NCI-H345 treated with DMSO at 0.1 percent for 48 hours (cell line): ENCODE measurements around the gene DNAAF1.

ENCODE experiments used
- DNase-seq: peaks from one replicate; lab custom pipeline; 2025; ENCODE audit not compliant: unreplicated experiment; lab: John Stamatoyannopoulos, UW

Gene DNAAF1

DNA sequence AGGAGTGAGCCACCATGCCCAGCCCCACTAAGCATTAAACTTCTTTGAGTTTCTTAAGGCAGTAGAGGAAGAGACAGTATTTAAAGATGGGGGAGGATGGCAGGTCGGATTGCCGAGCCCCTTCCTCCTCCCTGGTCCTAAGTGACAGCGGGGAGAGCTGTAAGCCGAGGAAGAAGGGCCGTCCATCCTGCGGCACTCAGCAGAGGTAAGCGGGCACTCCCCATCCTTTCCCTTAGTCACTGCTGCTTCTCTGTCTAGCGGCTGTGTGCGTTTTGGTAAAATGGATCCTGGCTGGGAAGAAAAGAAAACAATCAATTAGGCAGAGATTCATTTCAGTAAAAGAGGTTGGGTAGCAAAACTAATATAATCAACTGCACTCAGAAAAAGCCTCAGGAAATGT, 13.9 kb downstream of the DNAAF1 start:
- DNase-seq = no peak

DNA sequence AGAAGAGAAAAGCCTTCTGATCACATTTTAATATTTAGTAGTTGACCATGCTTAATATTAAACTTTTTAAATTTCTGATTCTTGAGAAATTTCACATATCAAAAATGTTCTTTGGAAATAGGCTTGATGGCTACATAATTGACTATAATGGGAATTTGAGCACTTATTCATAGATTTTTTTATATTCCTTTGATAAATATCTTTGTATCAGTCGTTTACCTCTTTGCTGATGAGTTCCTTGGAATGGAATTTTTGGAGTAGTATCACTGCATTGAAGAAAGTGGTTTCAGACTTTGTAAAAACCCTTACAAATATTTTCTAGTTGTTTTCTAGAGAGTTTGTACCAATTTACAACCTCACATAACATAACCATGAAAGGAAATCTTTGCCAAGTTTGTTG, 14.7 kb downstream of the DNAAF1 start:
- DNase-seq = no peak

DNA sequence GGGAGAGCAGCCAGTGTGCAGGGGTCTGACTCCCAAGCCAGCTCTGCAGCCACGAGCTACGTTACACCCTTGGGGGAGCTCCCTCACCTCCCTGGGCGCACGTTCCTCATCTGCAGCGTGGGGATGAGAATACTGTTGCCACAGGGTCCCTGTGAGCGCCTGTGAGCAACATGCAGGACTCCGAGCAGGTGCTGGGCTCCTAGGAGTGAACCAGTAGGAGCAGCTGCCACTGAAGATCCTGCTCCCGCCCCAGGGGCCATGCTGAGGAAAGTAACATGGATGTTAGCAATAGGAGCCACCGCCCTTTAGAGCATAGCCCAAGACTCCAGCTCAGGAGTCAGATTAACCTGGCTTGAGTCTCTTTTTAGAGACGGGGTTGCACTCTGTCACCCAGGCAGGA, 15.9 kb downstream of the DNAAF1 start:
- DNase-seq = no peak

DNA sequence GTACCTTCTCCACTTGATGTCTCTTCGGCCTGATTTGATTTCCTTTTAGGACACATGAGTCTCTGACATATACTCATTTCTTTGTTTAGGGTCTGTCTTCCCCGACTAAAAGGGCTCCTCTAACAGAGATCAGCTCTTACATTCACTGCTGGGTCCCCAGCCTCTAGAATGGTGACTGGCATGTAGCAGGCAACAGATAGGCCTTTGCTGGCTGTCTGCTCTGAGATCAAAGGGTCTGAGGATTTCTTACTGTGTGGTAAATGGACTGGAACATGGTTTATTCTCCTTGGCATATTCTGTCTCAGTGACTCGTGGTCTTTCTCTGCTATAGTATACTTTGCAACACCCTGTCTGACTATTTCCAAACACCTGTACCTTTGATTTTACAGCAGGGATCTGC, 16.7 kb downstream of the DNAAF1 start:
- DNase-seq = no peak

DNA sequence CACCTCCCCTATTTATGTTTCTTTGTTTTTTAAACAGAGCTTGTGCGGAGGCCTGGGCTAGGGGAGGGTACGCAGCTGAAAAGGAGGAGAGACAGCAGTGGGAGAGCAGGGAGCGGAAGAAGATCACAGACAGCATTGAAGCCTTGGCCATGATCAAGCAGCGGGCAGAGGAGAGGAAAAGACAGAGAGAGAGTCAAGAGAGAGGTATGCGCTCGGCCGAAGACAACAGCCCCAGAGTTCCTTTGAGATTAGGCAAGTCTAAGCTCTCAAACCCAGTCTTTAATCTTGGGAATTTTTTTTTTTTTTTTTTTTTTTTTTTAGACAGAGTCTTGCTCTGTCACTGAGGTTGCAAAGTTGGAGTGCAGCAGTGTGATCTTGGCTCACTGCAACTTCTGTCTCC, 20.6 kb downstream of the DNAAF1 start:
- DNase-seq = no peak

DNA sequence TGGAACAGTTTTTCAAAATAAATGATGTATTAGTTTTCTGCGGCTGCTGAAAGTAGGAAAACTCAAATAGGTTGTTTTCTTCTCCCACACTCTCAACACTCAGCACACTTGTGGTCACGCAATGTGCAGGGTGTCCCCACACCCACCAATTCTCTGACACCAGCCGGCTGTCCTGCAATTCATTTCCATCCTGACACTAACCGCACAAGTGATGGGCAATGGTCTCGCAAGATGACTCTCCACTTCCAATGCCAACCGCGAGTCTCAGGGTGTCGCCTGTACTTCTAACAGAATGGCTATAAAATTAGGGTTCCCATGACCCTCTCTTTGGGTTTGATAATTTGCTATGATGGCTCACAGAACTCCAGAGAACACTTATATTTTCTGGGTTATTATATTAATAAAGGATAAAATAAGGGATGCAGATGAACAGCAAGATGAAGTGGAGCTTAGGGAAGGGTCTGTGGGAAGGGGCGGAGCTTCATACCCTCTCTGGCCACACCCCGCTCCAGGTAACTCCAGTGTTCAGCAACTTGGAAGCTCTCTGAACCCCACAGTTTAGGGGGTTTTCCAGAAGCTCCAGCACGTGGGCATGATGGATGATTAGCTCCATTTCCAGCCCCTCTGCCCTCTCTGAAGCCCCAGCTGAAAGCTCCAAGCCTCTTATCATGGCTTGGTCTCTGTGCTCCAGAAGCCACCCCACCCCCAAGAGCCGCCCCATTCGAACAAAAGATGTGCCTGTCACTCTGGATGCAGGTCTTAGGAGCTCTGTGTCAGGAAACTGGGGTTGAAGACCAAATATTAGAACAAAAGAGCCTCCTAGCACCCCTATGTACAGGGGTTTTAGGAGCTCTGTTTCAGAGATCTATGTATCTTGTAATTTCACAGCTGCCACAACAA, 21.9 kb downstream of the DNAAF1 start:
- no peak for DNase-seq

DNA sequence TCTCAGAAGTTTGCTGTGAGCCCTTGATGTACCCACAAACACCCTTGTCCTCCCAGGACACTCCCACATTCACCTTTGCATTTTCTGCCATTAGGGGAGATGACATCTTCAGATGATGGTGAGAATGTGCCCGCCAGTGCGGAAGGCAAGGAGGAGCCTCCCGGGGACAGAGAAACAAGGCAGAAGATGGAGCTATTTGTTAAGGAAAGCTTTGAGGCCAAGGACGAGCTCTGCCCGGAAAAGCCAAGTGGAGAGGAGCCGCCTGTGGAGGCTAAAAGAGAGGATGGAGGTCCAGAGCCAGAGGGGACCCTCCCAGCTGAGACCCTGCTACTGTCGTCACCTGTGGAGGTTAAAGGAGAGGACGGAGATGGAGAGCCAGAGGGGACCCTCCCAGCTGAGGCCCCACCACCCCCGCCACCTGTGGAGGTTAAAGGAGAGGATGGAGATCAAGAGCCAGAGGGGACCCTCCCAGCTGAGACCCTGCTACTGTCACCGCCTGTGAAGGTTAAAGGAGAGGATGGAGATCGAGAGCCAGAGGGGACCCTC, 24.7 kb downstream of the DNAAF1 start:
- no peak for DNase-seq

DNA sequence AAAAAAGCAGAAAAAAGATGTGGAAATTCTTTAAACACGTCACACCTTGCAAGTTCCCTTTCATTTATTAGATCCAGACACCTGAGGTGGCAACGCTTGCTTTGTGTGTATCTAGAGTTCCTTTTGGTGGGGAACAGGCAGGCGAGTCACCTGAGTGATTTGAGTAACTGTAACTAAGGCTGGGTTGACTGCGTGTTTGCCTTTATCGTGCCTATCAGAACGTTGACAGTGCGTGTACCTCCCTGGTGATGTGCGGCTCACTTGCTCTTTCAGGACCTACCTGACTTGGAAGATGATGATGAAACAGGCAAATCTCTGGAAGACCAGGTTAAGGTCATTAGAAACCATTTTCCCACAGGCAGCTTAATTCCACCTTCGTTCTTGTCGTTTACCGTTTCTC, 29.3 kb downstream of the DNAAF1 start:
- DNase-seq = no peak

DNA sequence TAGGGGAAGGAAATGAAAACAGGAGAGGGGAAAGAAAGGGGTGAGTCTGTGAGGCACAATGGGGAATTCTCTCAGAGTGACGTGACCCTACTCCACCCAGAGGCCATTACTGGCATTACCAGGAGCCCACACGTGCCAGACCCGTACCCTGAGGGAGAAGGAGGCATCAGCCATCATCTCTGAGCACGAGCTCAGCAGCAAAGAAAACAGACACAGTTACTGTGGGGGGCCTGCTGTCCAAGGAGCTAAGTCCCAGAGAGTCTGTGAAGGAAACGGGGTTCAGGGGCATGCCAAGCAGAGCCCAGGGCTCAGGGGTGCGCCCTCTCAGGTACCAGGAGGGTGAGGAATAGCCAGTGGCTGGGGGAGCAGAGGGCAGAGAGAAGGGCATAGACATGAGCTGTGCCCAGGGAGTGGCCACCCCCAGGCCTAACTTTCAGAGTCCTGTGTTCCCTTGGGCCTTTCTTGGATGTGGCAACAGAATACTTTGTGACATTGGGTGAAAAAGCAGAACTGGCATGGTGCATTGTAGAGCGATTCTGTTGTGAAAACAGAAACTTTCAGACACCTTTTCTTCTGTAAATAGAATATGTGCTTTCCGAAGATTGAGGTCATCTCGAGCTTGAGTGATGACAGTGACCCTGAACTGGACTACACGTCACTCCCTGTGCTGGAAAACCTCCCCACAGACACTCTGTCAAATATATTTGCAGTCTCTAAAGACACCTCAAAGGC, 30.4 kb downstream of the DNAAF1 start:
- DNase-seq = no peak

DNA sequence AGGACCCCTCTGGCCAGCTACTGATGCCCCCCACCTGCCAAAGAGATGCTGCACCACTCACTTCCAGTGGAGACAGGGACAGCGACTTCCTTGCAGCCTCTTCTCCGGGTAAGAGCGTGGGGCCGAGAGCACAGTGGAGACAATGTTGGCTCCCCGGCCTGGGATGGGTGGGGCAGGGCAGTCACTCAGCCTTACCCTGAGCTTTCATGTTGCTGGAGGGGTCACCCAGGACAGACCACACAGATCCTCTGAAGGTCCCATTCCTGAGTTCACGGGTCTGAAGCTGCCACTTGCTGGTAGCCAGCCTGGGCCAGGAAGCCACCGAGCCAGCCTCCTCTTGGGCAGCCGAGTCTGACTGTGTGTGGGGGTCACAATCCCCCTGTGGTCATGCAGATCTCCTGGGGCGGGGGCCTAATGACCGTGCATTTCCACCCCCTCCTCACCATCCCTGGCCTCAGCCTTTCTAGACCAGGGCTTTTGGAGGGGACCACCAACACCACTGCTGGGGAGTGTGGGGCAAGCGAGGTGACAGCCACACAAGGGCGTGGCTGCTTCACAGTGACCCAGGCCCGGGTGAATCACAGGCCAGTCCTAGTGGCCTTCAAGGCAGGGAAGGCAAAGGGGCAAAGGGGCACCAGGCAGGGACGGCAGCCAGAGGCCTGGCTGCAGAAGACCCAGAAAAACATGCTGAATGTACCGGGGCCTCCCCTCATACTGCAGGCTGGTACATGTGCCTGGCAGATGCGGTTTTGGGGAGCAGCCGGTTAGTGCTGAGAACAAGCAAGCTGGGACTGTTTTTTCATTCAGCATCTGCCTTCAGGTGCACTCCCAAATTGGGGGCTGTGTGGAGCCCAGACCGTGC, 31.3 kb downstream of the DNAAF1 start:
- DNase-seq = no peak

DNA sequence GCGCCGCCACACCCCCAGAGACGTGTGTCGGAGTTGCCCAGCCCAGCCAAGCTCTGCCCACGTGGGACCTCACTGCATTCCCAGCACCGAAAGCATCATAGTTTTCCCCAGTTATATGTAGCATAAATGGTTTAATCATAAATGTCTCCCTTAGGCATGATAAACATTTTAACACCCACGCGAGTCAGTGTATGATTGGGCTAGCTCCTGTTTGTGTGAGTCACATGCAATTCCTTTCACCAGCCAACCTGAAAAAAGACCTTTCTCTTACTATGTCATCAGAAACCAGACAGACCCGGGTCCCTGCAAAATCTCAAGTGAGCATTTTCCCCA, 32.6 kb downstream of the DNAAF1 start:
- no peak for DNase-seq

DNA sequence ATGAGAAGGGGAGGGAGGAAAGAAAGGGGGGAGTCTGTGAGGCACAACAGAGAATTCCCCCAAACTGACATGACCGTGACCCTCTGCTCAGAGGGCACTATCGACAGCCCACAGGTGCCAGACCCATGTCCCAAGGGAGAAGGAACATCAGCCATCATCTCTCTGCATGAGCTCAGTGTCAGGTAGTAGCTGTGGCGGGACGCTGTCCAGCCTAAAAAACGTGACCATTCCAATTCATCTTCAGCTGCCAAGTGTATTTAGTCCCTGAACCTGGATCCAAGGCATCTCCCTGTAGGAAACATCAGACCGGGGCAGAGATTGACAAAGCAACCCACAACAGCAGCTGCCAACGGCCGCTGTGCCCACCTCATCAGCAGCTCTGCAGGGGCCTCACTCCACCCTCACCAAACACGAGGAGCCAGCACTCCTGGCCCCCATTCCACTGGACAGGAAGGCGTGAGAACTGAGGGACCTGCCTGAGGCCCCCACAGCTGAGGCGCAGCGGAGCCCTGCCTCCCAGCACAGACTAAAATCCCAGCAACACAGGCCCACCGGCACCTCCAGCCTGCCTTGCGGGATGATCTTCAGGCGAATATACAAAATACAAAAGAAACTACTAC, 33.1 kb downstream of the DNAAF1 start:
- DNase-seq = no peak

DNA sequence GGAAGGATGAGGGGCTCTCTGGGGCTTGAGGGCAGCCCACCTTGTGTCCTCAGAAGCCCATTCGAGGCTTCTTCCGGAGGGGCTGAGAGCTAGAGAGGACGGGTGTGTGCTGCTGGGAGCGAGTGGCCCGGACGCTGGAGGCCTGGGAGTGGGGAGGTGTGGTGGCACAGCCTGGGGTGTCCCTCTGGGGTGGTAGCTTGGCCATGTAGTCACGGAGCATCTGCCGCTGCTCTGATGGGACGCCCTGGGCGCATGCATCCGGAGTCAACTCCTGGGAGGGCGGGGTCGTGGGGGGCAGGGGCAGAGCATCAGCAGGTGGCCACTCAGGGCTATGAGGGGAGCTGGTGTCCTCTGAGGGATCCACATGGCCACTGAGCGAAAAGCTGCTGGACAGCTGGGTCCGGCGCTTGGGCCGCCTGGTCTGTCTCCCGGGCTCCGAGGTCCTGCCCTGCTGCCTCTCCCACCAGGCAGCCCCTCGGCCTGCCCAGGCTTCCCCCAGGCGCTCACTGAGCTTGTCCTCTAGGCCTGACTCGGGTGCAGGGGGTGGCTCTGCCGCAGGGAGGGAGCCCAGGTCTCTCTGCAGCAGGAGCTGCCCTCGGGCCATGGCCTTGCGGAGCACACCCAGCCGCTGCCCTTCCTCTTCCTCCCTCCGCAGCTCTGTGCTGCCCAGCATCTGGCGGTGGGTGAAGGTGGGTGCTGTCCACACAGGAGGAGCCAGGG, 33.9 kb downstream of the DNAAF1 start:
- DNase-seq = no peak

DNA sequence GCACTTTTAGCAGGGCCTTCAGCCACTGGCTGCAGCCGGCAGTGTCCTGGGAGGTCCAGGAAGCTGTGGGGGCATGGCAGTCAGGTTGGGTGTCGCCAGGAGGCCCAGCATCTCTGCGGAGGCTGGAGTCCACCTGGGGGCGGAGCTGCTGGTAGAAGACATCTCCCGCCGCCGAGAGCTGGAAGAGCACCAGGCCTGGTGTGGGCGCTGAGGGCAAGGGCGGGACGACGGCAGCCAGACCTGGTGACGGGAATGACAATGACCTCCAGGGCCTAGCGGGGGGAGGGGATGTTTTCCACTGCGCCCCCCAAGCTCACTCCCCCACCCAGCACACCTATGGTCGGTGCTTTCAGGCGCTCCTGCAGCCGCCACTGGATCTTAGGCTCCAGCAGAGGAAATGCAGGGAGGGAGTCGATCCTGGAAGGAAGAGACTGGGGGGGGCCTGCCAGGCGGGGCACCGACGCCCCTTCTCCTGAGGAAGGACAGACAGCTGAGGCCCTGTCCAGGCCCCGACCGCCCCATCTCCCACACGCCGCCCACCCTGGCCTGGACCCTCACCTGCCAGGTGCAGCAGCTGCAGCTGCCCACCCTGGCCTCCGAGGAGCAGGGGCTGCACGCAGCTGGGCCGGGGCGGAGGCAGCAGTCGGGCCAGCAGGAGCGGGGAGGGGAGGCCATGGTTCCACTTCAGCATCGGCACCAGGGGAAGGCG, 34.7 kb downstream of the DNAAF1 start:
- DNase-seq = no peak

DNA sequence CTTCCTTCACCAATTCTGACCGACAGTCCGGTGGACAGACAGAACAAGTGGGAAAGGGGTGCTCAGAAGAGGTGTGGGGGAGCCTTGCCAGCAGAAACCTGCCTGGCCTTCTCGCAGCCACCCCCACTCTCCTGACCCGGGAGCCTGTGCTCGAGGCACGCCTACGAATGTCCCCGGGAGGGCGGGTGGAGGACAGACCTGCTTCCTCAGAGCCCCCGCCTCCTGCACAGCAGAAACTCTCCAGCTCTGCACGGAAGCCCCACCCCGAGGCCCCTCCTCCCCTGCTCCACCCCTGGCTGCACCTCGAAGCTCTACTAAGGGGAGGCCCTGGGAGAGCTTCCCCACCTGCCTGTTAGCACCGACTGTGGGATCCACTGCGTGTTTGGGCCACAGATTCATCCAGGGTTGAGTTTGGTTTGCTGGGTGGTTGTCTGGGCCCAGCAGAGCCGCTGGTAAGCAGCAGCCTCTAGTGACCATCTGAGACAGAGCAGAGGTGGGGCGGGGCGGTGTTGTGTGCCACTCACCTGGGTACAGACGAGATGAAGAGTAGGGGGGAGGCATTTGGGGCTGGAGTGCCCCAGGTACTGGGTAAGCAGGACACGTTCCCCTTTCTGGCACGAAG, 35.5 kb downstream of the DNAAF1 start:
- no peak for DNase-seq

DNA sequence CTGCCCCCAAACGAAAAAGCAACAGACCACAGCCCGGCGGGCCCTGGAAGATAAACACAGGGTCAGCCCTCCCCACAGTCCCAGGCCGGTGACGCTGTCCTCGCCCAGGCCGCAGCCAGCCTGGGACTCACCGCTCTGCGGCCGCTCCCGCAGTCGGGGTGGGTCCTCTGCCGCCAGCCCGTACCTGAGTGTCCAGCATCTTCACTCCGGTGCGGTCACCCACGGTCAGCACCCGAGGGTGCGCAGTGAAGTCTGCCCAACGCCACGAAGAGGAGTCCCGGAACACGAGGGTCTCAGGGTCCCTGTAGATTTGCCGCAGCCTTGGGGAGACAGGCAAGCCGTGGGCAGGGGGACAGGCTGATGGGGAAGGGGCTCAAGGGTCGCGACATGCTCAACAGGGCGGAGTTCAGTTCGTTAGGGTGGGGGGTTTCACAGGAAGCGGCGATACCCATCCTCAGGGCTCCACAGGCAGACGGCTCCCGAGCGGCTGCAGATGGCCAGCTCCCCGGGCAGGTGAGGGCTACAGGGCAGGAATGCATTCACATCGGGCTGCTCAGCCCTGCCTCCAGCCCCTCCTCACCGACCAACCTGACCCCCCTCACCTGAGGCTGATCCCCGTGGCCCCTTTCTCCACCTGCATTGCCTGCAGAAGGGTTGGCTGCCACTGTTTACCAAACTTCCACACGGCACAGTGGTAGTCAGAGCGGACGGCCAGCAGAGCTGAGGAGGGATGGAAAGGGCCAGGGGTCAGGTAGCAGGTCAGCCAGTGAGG, 36.2 kb downstream of the DNAAF1 start:
- no peak for DNase-seq

DNA sequence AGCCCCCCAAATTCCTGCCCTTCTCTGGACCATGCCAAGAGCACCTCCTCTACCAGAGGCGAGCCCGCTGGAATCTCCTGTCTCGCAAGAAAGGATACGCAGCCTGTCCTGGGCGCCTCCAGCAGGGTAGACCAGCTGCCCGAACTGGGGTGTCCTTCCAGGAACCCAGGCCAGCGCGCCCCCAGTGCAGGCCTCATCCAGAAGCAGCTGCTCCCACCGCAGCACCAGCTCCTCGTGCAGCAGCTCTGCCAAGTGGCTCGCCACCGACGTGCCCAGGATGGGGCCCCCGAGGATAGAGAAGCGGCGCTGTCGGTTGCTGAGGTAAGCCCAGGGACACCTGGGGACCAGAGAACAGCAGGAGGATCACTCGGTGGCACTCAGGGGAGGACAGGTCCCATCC, 37.0 kb downstream of the DNAAF1 start:
- no peak for DNase-seq
